GM15510 (cell line): ENCODE data around the gene PPP3CA.

Experiments used
- POLR2A ChIP-seq: IDR thresholded peaks from 3 replicates; pipeline ENCODE4 v1.6.1; 2011; ENCODE audit warnings: borderline replicate concordance; ENCODE audit not compliant: insufficient read length; ENCODE audit errors: extremely low read depth

The PPP3CA gene

GRCh38 chr4:100977746-100978397 is 369.5 kb downstream of the PPP3CA start:
- no peak for TF ChIP-seq POLR2A

GRCh38 chr4:100977274-100977673 is 370.1 kb downstream of the PPP3CA start:
- no peak for TF ChIP-seq POLR2A
